Osteoblast (primary cell): ENCODE results near the gene PRR23E. TPM values are rescaled to one million over a fixed set of nuclear protein-coding genes. Genes with fewer than 3 reads are reported as not detected.

ENCODE experiments used
- DNase-seq: peaks from one replicate; pipeline ENCODE4 v3.0.0; 2011; ENCODE audit warnings: low spot score, mixed read lengths; ENCODE audit not compliant: insufficient read length; ENCODE audit errors: missing footprints
- H2AFZ ChIP-seq: 2 replicates; pipeline ENCODE4 v1.6.0; 2011; ENCODE audit warnings: mild to moderate bottlenecking, low read length
- H3K27ac ChIP-seq: 2 replicates; pipeline ENCODE4 v1.5.1; 2011; ENCODE audit warnings: mild to moderate bottlenecking, low read depth, low read length, moderate library complexity
- H3K27me3 ChIP-seq: 2 replicates; pipeline ENCODE4 v1.6.0; 2012; ENCODE audit warnings: mild to moderate bottlenecking, control low read depth, inconsistent platforms, low read length, moderate library complexity; ENCODE audit not compliant: insufficient read depth
- H3K36me3 ChIP-seq: 2 replicates; pipeline ENCODE4 v1.5.1; 2011; ENCODE audit warnings: mild to moderate bottlenecking, low read length, control low read depth, moderate library complexity; ENCODE audit not compliant: insufficient read depth
- H3K4me1 ChIP-seq: 2 replicates; pipeline ENCODE4 v1.5.1; 2011; ENCODE audit warnings: mild to moderate bottlenecking, low read length, control low read depth, moderate library complexity; ENCODE audit not compliant: insufficient read depth
- H3K4me2 ChIP-seq: 2 replicates; pipeline ENCODE4 v1.6.0; 2011; ENCODE audit warnings: mild to moderate bottlenecking, low read length; ENCODE audit not compliant: insufficient read depth
- H3K4me3 ChIP-seq: fragments of 200-600 bp; sonication (generic); 3 replicates; pipeline ENCODE4 v1.5.1; 2012; ENCODE audit warnings: mild to moderate bottlenecking, low read length, inconsistent platforms; ENCODE audit not compliant: insufficient read depth
- H3K79me2 ChIP-seq: 2 replicates; pipeline ENCODE4 v1.6.0; 2012; ENCODE audit warnings: mild to moderate bottlenecking, low read length, control low read depth, inconsistent platforms; ENCODE audit not compliant: insufficient read depth
- H3K9me3 ChIP-seq: 2 replicates; pipeline ENCODE4 v1.5.1; 2011; ENCODE audit warnings: low read depth, low read length, control low read depth
- H4K20me1 ChIP-seq: 2 replicates; pipeline ENCODE4 v1.6.0; 2012; ENCODE audit warnings: mild to moderate bottlenecking, low read length, control low read depth; ENCODE audit not compliant: insufficient read depth
- CTCF ChIP-seq: IDR thresholded peaks from 2 replicates; pipeline ENCODE4 v1.5.1; 2011; ENCODE audit warnings: mild to moderate bottlenecking, low read depth, low read length, moderate library complexity; ENCODE audit errors: extremely low read depth
- total RNA-seq: library from RNA; depleted of rRNA; stranded (reverse); fragments of >200 nt; gene quantifications from 2 replicates; pipeline ENCODE4 v1.2.3, GENCODE V29; 2012

PRR23E gene
- total RNA-seq, 1 donor = not detected

DNA sequence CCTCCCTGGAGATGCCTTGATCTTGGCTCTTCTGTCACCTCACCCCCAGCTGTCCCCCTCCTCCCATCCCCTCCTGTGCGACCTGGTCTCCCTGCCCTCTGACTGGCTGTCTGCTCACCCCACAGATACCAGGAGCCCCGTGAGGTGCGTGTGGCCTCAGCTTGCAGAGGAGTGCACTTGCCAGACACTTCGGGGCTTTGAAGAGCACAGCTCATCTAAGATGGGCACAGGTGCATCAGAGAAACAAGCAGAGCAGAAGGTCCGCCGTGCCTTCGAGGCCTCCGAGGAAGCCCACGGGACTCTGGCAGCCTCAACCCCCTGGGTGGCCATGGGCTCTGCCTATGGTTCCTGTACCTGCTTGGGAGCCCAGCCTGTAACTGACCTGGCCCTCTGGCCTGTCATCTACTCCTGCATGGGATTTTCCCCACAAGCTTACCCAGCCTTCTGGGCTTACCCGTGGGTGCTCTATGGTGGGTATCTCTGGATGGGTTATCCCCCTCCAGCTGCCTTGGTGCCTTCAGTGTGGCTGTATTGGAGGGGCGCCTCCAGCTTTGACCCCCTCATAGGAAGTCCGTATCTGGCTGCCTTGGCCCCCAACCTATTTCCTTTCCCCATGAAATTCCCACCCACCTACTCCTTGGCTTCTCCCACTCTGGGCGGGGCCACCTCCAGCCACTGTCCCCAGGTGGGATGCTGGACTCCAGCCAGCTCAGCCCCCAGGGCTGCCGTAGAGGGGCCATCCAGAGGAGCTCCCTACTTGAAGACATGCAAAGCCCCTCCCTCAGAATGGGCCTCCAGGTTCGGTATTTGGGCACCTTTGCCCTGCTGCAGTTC lies 3.8 kb downstream of the PRR23E start:
- H3K36me3 ChIP-seq = no peaks in the 10 kb centered on the region
- no peak overlapping the region for H2AFZ ChIP-seq
- H4K20me1 ChIP-seq = peaks cover 2% of the 10 kb centered on the region
- H3K4me3 ChIP-seq = no peak overlapping the region
- no peak overlapping the region for H3K27ac ChIP-seq
- H3K9me3 ChIP-seq = no peaks in the 10 kb centered on the region
- H3K27me3 ChIP-seq = peaks cover 35% of the 10 kb centered on the region
- TF ChIP-seq CTCF = no peak
- no peaks in the 10 kb centered on the region for H3K4me1 ChIP-seq
- H3K79me2 ChIP-seq = no peaks in the 10 kb centered on the region
- no peak overlapping the region for H3K4me2 ChIP-seq
- DNase-seq = no peak

DNA sequence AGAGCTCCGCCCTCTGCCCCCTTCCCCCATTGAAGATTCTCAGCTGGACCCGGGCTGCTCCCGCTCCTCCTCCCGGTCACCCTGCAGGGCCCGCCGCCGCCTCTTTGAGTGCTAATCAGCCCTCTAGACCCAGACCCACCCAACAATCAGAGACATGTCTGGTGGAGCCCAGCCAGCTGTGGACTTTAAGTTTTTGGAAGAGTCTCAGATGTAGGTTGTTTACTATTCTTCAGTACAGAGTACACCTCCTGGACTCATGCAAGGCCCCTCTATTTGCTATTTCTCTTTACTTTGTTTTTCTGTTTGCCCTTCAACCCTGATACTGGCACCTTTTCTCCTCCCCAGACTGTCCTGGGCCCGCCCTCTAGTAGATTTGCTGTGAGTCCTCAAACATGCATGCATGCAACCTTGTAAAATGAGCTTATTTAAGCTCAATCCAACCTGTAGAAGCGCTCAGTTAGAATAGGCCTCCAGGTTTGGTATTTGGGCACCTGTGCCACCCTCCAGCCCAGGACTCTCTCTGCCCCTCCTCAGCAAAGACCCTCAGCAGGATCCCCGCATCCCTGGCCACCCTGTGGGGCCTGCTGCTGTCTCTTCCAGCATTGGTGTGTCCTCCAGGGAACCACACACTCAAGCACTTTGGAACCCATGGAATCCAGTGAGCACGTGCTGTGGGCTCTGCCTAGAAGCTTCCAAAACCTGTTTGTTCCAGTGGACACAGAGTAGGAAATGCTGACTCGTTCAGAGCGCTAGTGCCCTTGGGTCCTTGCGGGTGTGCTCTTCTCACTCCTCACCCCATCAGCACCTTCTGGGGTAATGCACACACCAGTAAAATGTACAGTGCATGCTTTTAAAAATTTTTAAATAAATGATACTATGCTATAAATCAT lies 4.6 kb downstream of the PRR23E start:
- H3K79me2 ChIP-seq = no peaks in the 10 kb centered on the region
- H3K4me1 ChIP-seq = no peaks in the 10 kb centered on the region
- TF ChIP-seq CTCF = no peak
- H4K20me1 ChIP-seq = peaks cover 2% of the 10 kb centered on the region
- no peak for DNase-seq
- no peaks in the 10 kb centered on the region for H3K9me3 ChIP-seq
- H3K27ac ChIP-seq = no peak overlapping the region
- no peak overlapping the region for H3K4me2 ChIP-seq
- H3K4me3 ChIP-seq = no peak overlapping the region
- H3K27me3 ChIP-seq = peaks cover 35% of the 10 kb centered on the region
- no peaks in the 10 kb centered on the region for H3K36me3 ChIP-seq
- H2AFZ ChIP-seq = no peak overlapping the region

- Histone ChIP-seq H3K4me1 (no peaks in the 10 kb centered on the region), H3K79me2 (no peaks in the 10 kb centered on the region), H3K36me3 (no peaks in the 10 kb centered on the region), H3K27ac (no peak overlapping the region), H3K27me3 (peaks cover 38% of the 10 kb centered on the region), H3K4me2 (no peak overlapping the region), H2AFZ (no peak overlapping the region), H3K9me3 (no peaks in the 10 kb centered on the region), H4K20me1 (peaks cover 2% of the 10 kb centered on the region), H3K4me3 (no peak overlapping the region)
- no peak for DNase-seq
- no peak for TF ChIP-seq CTCF
Measured at GRCh38 chr3:127200086-127200691, 7.3 kb downstream of the PRR23E start.
